Keratinocyte (primary cell): ENCODE measurements around the gene MYO16. TPM values are rescaled to one million over a fixed set of nuclear protein-coding genes. Genes with fewer than 3 reads are reported as not detected.

Experiments
- DNase-seq: peaks from one replicate; pipeline ENCODE4 v3.0.0-alpha.2; 2011; ENCODE audit warnings: low read depth, missing footprints, low spot score
- FAIRE-seq: peaks from 2 replicates; lab custom pipeline; 2011; peaks lifted over from hg19 to GRCh38; lab: Jason Lieb, UNC
- H2AFZ ChIP-seq: 2 replicates; pipeline ENCODE4 v1.6.0; 2012; ENCODE audit warnings: low read length, control low read depth, inconsistent platforms; ENCODE audit not compliant: control insufficient read depth
- H3K27ac ChIP-seq: 2 replicates; pipeline ENCODE4 v1.5.1; 2011; ENCODE audit warnings: low read length; ENCODE audit not compliant: control insufficient read depth, insufficient read depth
- H3K27me3 ChIP-seq: 3 replicates; pipeline ENCODE4 v1.6.0; 2011; ENCODE audit warnings: low read length; ENCODE audit not compliant: control insufficient read depth, insufficient read depth; ENCODE audit errors: extremely low read depth
- H3K36me3 ChIP-seq, 2 experiments: 2 replicates in 1 of 2; 3 replicates in 1 of 2; pipeline ENCODE4 v1.5.1; 2011; ENCODE audit warnings: low read length in 2 of 2, mild to moderate bottlenecking in 1 of 2; ENCODE audit not compliant: control insufficient read depth in 2 of 2, insufficient read depth in 2 of 2; ENCODE audit errors: extremely low read depth in 1 of 2
- H3K4me1 ChIP-seq: 3 replicates; pipeline ENCODE4 v1.5.1; 2011; ENCODE audit warnings: low read length; ENCODE audit not compliant: control insufficient read depth, insufficient read depth; ENCODE audit errors: extremely low read depth
- H3K4me2 ChIP-seq: 3 replicates; pipeline ENCODE4 v1.6.0; 2011; ENCODE audit warnings: low read depth, low read length; ENCODE audit not compliant: control insufficient read depth, insufficient read depth; ENCODE audit errors: extremely low read depth
- H3K4me3 ChIP-seq, 3 experiments: fragments of 200-600 bp in 1 of 3; sonication (generic) in 1 of 3; 2 replicates in 2 of 3; 3 replicates in 1 of 3; pipeline ENCODE4 v1.5.1; 2011 to 2016; ENCODE audit warnings: low read length in 3 of 3, mild to moderate bottlenecking in 3 of 3, control low read depth in 2 of 3, inconsistent platforms in 1 of 3, low read depth in 1 of 3, mixed read lengths in 1 of 3, mixed run types in 1 of 3, moderate library complexity in 1 of 3; ENCODE audit not compliant: control insufficient read depth in 2 of 3, insufficient read depth in 2 of 3; ENCODE audit errors: extremely low read depth in 1 of 3
- H3K79me2 ChIP-seq: 2 replicates; pipeline ENCODE4 v1.6.0; 2012; ENCODE audit warnings: low read length; ENCODE audit not compliant: control insufficient read depth, insufficient read depth
- H3K9ac ChIP-seq: 3 replicates; pipeline ENCODE4 v1.6.0; 2011; ENCODE audit warnings: low read length; ENCODE audit not compliant: control insufficient read depth, insufficient read depth; ENCODE audit errors: extremely low read depth
- H3K9me1 ChIP-seq: 3 replicates; pipeline ENCODE4 v1.6.0; 2011; ENCODE audit warnings: low read length; ENCODE audit not compliant: control insufficient read depth, insufficient read depth; ENCODE audit errors: extremely low read depth
- H3K9me3 ChIP-seq: 2 replicates; pipeline ENCODE4 v1.5.1; 2012; ENCODE audit warnings: low read depth, low read length; ENCODE audit not compliant: control insufficient read depth
- H4K20me1 ChIP-seq: 3 replicates; pipeline ENCODE4 v1.6.0; 2011; ENCODE audit warnings: low read length; ENCODE audit not compliant: control insufficient read depth, insufficient read depth; ENCODE audit errors: extremely low read depth
- EZH2 ChIP-seq: IDR thresholded peaks from one replicate; pipeline ENCODE4 v1.6.1; 2012; ENCODE audit warnings: inconsistent platforms, mild to moderate bottlenecking, low read length, moderate library complexity
- dilution Hi-C: fragments of 300-500 bp; cut with MboI; formaldehyde crosslinking; loops from one replicate; pipeline ENCODE4 v1.7.0; 2020; ENCODE audit warnings: low sequenced_read_pairs; ENCODE audit not compliant: extremely low pct_ligation_motif_present
- polyA plus RNA-seq, 5 experiments: library from polyadenylated mRNA; depleted of rRNA in 3 of 5; stranded (reverse) in 3 of 5; stranded (forward) in 1 of 5; unstranded in 1 of 5; fragments of >200 nt; gene quantifications; 1 replicate in 1 of 5; 2 replicates in 3 of 5; 3 replicates in 1 of 5; pipeline versions ENCODE4 v1.2.1 to v1.2.3, GENCODE V29; 2011 to 2012; ENCODE audit warnings: missing spikeins in 2 of 5, low read depth in 1 of 5, low replicate concordance in 1 of 5
- TF ChIP-seq, protein P1 (sequence below), 3 experiments: IDR thresholded peaks in 1 of 3; conservative IDR thresholded peaks in 1 of 3; optimal IDR thresholded peaks in 1 of 3; 2 replicates in 2 of 3; 3 replicates in 1 of 3; pipeline versions ENCODE3 to v1.5.1; 2011; ENCODE audit warnings: low read length in 3 of 3, mild to moderate bottlenecking in 3 of 3, moderate library complexity in 2 of 3, control low read depth in 1 of 3, inconsistent platforms in 1 of 3; ENCODE audit not compliant: insufficient read depth in 2 of 3; ENCODE audit errors: extremely low read depth in 1 of 3

The MYO16 gene
- polyA plus RNA-seq, 1 donor (not counting 4 experiments of a cell fraction or from before 2014, with no cell fraction given), result 0.08 TPM

DNA sequence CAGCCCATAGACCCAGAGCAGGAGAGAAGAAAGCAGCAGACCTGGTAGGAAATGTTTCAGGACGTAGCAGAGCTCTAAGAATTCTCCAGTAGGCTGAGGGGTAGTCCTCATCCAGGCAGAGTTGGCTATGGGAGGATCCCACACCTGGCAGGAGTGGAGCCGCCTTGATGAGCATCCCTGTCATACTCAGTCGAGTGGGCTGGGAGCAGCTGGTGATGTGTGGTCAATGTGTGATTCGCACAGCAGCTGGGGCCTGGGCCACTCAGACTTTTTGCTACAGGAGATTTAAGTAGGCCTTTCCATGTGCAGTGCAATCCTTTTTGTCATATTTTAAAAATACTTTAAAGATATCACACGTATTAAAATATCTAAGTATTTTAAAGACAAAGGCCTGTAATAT, 56.6 kb downstream of the MYO16 start:
- H4K20me1 ChIP-seq, result no peaks in the 10 kb centered on the region
- H3K4me1 ChIP-seq, result no peaks in the 10 kb centered on the region
- no peak for FAIRE-seq
- no peaks in the 10 kb centered on the region for H3K9me3 ChIP-seq
- H3K4me3 ChIP-seq, result no peak overlapping the region
- H3K36me3 ChIP-seq, result no peaks in the 10 kb centered on the region
- no peaks in the 10 kb centered on the region for H3K9me1 ChIP-seq
- no peak overlapping the region for H3K27ac ChIP-seq
- H3K4me2 ChIP-seq, result no peak overlapping the region
- TF ChIP-seq, protein P1, sequence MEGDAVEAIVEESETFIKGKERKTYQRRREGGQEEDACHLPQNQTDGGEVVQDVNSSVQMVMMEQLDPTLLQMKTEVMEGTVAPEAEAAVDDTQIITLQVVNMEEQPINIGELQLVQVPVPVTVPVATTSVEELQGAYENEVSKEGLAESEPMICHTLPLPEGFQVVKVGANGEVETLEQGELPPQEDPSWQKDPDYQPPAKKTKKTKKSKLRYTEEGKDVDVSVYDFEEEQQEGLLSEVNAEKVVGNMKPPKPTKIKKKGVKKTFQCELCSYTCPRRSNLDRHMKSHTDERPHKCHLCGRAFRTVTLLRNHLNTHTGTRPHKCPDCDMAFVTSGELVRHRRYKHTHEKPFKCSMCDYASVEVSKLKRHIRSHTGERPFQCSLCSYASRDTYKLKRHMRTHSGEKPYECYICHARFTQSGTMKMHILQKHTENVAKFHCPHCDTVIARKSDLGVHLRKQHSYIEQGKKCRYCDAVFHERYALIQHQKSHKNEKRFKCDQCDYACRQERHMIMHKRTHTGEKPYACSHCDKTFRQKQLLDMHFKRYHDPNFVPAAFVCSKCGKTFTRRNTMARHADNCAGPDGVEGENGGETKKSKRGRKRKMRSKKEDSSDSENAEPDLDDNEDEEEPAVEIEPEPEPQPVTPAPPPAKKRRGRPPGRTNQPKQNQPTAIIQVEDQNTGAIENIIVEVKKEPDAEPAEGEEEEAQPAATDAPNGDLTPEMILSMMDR (optimal IDR thresholded peaks at IDR 0.05 in 1 of 3, IDR thresholded peaks at IDR 0.05 in 1 of 3, conservative IDR thresholded peaks at IDR 0.05 in 1 of 3; ENCODE audit: extremely low read depth in 1 of 3, insufficient read depth in 2 of 3, low read length in 3 of 3), result no peak
- TF ChIP-seq EZH2, result no peak
- no peaks in the 10 kb centered on the region for H3K27me3 ChIP-seq
- no peaks in the 10 kb centered on the region for H3K79me2 ChIP-seq
- DNase-seq, result no peak
- dilution Hi-C loops, result no loop called here
- H3K9ac ChIP-seq, result no peak overlapping the region
- no peak overlapping the region for H2AFZ ChIP-seq

DNA sequence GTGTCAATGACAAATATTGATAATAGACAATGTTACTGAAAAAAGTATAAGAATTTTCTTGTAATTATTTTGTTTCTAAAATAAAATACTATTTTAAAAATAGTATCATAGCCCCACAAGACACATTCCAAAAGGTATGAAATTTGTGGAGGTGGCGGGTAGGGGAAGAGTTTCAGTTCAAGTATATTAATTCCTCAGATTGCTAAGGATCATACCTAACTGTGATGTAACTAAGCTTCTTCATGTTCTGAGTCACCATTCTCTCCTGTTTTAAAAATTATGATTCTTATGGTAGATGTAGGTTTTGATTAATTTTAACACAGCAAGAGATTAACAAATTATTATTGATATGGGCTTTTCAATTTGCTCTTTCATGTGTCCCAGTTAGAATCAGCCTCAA, 61.3 kb downstream of the MYO16 start:
- no peak overlapping the region for H2AFZ ChIP-seq
- no peak overlapping the region for H3K4me3 ChIP-seq
- H3K36me3 ChIP-seq, result no peaks in the 10 kb centered on the region
- H3K9me1 ChIP-seq, result no peaks in the 10 kb centered on the region
- H3K4me1 ChIP-seq, result no peaks in the 10 kb centered on the region
- dilution Hi-C loops, result no loop called here
- no peak overlapping the region for H3K27ac ChIP-seq
- TF ChIP-seq, protein P1 (optimal IDR thresholded peaks at IDR 0.05 in 1 of 3, IDR thresholded peaks at IDR 0.05 in 1 of 3, conservative IDR thresholded peaks at IDR 0.05 in 1 of 3; ENCODE audit: extremely low read depth in 1 of 3, insufficient read depth in 2 of 3, low read length in 3 of 3), result no peak
- no peak for TF ChIP-seq EZH2
- no peak for FAIRE-seq
- H4K20me1 ChIP-seq, result no peaks in the 10 kb centered on the region
- no peaks in the 10 kb centered on the region for H3K9me3 ChIP-seq
- no peak overlapping the region for H3K4me2 ChIP-seq
- no peaks in the 10 kb centered on the region for H3K27me3 ChIP-seq
- H3K9ac ChIP-seq, result no peak overlapping the region
- H3K79me2 ChIP-seq, result no peaks in the 10 kb centered on the region
- no peak for DNase-seq
